Peyer's patch (tissue), 4 donors: ENCODE measurements around the gene NFAT5. TPM values are rescaled to one million over a fixed set of nuclear protein-coding genes. Genes with fewer than 3 reads are reported as not detected.
A peak's percentile ranks its signal among the peaks of the same experiment; 100 is the strongest.

ENCODE experiments used
- DNase-seq, 3 donors: peaks; one replicate each; pipeline ENCODE4 v3.0.0-alpha.2; 2017 to 2019
- H3K27ac ChIP-seq, 4 donors: fragments of 200-600 bp; sonication (generic); one replicate each; pipeline ENCODE4 v1.5.1; 2016 to 2019
- H3K27me3 ChIP-seq, 2 donors: fragments of 200-600 bp; sonication (generic); one replicate each; pipeline ENCODE4 v1.5.1; 2019
- H3K36me3 ChIP-seq, 3 donors: fragments of 200-600 bp; sonication (generic); one replicate each; pipeline ENCODE4 v1.5.1; 2016 to 2019
- H3K4me1 ChIP-seq, 4 donors: fragments of 200-600 bp; sonication (generic); one replicate each; pipeline ENCODE4 v1.5.1; 2016 to 2019
- H3K4me3 ChIP-seq, 4 donors: fragments of 200-600 bp; sonication (generic); 1 replicate in 3 of 4; 2 replicates in 1 of 4; pipeline ENCODE4 v1.5.1; 2016 to 2019; ENCODE audit warnings: mild to moderate bottlenecking in 1 of 4
- H3K9me3 ChIP-seq, 4 donors: fragments of 200-600 bp; sonication (generic); one replicate each; pipeline ENCODE4 v1.5.1; 2016 to 2019; ENCODE audit warnings: mild to moderate bottlenecking in 1 of 4
- POLR2A ChIP-seq, 2 donors: fragments of 450-650 bp; IDR thresholded peaks; one replicate each; pipeline ENCODE4 v1.5.1; 2017; ENCODE audit warnings: antibody characterized with exemption in 2 of 2, mild to moderate bottlenecking in 2 of 2, moderate library complexity in 2 of 2
- total RNA-seq, 4 donors: library from RNA; depleted of rRNA; stranded (reverse); fragments of >200 nt; gene quantifications; one replicate each; pipeline ENCODE4 v1.1.0, GENCODE V29; 2016
- TF ChIP-seq, protein P1 (sequence below), 6 experiments: fragments of 450-650 bp in 4 of 6; fragments of 200-600 bp in 2 of 6; sonication (generic) in 1 of 6; IDR thresholded peaks; one replicate each; pipeline ENCODE4 v1.5.1; 2017 to 2019; ENCODE audit warnings: antibody characterized with exemption in 6 of 6, mild to moderate bottlenecking in 3 of 6, moderate library complexity in 1 of 6

The NFAT5 gene
- total RNA-seq, 4 donors from 2014 or later: 40.5 to 93.3 (median 66.8) TPM

DNA sequence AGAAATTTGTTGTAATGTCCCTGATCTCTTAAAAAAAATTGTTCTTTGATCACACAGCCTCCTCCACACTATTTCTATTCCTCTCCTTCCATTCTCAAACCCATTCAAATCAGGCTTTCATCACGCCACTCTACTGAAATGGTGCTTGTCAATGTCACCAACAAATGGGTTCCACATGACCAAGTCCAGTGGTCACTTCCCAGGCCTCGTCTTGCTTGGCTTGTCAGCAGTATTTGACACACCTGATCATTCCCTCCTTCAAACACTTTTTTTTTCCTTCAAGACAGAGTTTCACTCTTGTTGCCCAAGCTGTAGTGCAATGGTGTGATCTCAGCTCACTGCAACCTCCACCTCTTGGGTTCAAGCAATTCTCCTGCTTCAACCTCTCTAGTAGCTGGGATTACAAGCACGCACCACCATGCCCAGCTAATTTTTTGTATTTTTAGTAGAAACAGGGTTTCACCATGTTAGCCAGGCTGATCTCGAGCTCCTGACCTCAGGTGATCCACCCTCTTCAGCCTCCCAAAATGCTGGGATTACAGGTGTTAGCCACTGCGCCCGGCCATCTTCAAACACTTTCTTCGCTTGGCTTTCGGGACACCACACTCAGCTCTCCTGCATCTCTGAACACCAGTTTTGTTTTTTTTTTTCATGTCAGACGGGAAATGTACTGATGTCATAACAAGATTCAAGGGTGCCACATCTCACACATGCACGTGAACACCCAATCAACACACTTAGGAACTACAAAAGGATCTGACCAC is 142.3 kb downstream of the NFAT5 start:
- Histone ChIP-seq H3K4me1 (no peaks in the 10 kb centered on the region), H3K27me3 (no peaks in the 10 kb centered on the region), H3K4me3 (no peak overlapping the region), H3K9me3 (no peaks in the 10 kb centered on the region), H3K36me3 (peaks cover 0 to 13% (median 0%) of the 10 kb centered on the region in 3 donors), H3K27ac (no peak overlapping the region)
- TF ChIP-seq, protein P1, sequence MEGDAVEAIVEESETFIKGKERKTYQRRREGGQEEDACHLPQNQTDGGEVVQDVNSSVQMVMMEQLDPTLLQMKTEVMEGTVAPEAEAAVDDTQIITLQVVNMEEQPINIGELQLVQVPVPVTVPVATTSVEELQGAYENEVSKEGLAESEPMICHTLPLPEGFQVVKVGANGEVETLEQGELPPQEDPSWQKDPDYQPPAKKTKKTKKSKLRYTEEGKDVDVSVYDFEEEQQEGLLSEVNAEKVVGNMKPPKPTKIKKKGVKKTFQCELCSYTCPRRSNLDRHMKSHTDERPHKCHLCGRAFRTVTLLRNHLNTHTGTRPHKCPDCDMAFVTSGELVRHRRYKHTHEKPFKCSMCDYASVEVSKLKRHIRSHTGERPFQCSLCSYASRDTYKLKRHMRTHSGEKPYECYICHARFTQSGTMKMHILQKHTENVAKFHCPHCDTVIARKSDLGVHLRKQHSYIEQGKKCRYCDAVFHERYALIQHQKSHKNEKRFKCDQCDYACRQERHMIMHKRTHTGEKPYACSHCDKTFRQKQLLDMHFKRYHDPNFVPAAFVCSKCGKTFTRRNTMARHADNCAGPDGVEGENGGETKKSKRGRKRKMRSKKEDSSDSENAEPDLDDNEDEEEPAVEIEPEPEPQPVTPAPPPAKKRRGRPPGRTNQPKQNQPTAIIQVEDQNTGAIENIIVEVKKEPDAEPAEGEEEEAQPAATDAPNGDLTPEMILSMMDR (IDR thresholded peaks at IDR 0.05): no peak
- TF ChIP-seq POLR2A (IDR thresholded peaks at IDR 0.05): no peak
- no peak for DNase-seq

DNA sequence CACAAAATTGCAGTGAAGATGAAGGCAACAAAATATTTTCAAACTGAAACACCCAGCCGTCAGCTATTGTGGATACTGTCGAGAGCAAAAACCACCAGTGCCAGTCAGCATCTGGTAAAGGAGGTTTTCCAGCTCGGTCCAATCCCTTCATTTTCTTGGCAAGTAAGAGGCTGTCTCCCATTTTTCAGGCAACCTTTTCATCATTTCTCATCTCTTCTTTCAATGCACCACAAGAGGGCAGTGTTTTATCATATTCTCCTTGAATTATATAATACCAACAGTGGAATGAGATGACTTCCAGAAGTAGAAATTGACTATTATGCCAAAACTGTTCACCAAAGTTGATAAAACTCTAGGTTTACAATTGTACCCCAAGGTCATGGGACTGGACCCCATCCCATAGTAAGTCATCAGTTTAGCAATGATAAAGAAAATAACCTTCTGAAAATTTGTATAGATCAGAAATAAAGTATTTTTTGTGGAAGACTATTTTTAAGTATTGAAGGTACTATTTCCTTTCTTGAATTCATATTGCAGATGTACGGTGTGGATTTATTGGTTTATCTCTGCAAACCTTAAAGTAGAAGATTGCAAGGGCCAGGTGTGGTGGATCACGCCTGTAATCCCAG is 143.8 kb downstream of the NFAT5 start:
- TF ChIP-seq POLR2A (IDR thresholded peaks at IDR 0.05): no peak
- TF ChIP-seq, protein P1 (IDR thresholded peaks at IDR 0.05): peak; percentile 43 to 93 (median 84)
- no peak for DNase-seq

DNA sequence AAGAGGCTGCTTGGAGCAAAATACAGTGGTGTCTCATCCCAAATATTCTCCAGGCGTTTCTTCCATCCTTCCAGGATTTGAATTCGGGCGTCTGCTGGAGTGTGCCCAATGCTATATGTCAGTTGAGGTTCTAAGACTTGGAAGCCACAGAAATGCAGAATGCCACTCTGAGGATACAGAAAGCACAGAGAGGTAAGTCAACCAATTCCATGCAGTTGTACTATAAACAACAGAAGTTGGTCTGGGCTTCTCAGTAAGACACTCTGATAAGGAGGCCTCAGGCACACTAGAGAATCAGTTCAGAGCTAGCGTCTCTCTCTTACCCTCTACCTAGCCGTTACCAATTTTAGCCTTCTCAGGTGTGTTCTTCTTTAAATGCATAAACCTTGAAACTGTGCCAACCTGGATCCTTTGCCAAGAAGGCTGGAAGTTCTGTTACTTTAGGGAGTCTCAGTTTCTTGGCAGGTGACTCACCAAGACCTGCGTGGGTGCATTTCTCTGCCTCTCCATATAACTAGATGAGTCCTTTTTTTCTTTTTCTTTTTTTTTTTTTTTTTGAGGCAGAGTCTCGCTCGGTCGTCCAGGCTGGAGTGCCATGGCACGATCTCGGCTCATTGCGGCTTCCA is 145.5 kb downstream of the NFAT5 start:
- no peak overlapping the region for H3K27ac ChIP-seq
- DNase-seq: peak in 1 of 3 donors; percentile 54
- peaks cover 0 to 31% (median 0%) of the 10 kb centered on the region in 3 donors for H3K36me3 ChIP-seq
- H3K4me1 ChIP-seq: no peaks in the 10 kb centered on the region
- no peaks in the 10 kb centered on the region for H3K27me3 ChIP-seq
- TF ChIP-seq POLR2A (IDR thresholded peaks at IDR 0.05): no peak
- TF ChIP-seq, protein P1 (IDR thresholded peaks at IDR 0.05): no peak
- H3K4me3 ChIP-seq: no peak overlapping the region
- H3K9me3 ChIP-seq: no peaks in the 10 kb centered on the region

More for the DNA sequence above, 143.8 kb downstream of the NFAT5 start:
- no peaks in the 10 kb centered on the region for H3K4me1 ChIP-seq
- peaks cover 0 to 14% (median 0%) of the 10 kb centered on the region in 3 donors for H3K36me3 ChIP-seq
- H3K27me3 ChIP-seq: no peaks in the 10 kb centered on the region
- H3K27ac ChIP-seq: no peak overlapping the region
- H3K9me3 ChIP-seq: no peaks in the 10 kb centered on the region
- H3K4me3 ChIP-seq: no peak overlapping the region

DNA sequence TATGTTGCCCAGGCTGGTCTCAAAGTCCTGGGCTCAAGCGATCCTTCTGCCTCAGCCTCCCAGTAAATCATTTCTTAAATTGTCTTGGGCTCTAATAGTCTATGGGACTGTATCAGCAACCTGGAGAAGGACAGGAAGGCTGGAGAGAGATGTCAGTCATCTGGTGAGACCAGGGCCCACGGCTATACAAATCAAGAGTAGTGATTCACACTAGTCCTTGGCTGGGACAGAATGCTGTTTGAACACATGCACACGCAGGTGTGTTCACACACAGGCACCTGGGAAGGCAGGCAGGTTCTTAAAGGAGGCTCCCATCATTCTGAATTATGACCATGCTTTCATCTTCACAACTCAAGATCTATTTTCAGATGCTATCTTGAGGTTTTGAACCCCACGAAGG is 146.5 kb downstream of the NFAT5 start:
- TF ChIP-seq, protein P1 (IDR thresholded peaks at IDR 0.05): no peak
- no peak for TF ChIP-seq POLR2A (IDR thresholded peaks at IDR 0.05)
- peaks cover 0 to 40% (median 0%) of the 10 kb centered on the region in 3 donors for H3K36me3 ChIP-seq

DNA sequence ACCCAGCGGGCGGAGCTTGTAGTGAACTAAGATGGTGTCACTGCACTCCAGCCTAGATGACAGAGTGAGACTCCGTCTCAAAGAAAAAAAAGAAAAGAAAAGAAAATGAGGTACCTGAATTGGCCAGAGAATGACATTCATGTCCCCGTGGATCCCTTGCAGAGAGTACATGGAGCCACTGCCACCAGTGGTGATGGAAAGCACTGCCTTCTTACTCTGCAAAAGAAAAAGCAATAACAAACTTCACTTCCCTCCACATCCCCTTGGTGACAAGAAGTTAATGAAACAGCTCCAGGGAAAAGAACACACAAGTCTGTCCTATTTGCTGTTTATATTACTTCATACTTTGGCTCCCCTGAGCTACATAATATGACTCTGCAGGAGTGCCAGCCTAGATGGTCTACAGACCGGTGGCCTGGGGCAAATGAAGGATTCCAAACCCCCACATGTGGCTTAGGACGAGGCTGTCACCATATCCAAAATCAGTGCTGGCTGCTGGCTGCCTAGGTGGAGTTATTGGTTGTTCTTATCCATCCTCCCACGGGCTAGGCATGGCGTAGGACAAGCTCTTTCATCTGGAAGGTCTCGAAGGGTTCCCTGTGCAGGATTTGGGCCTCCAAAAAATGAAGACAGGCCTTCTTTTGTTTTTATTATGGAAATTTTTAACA is 147.3 kb downstream of the NFAT5 start:
- DNase-seq: no peak
- Histone ChIP-seq H3K9me3 (no peaks in the 10 kb centered on the region), H3K4me1 (no peaks in the 10 kb centered on the region), H3K27ac (no peak overlapping the region), H3K36me3 (peaks cover 0 to 47% (median 0%) of the 10 kb centered on the region in 3 donors), H3K27me3 (no peaks in the 10 kb centered on the region), H3K4me3 (no peak overlapping the region)
- TF ChIP-seq, protein P1 (IDR thresholded peaks at IDR 0.05): no peak
- no peak for TF ChIP-seq POLR2A (IDR thresholded peaks at IDR 0.05)

More for the DNA sequence above, 146.5 kb downstream of the NFAT5 start:
- Histone ChIP-seq H3K27me3 (no peaks in the 10 kb centered on the region), H3K9me3 (no peaks in the 10 kb centered on the region), H3K4me1 (no peaks in the 10 kb centered on the region), H3K27ac (no peak overlapping the region), H3K4me3 (no peak overlapping the region)
- no peak for DNase-seq
